Measurements from ENCODE around the gene ANKRD10.

ANKRD10 gene

GRCh38 chr13:110872768-110873638 is 41.9 kb downstream of the ANKRD10 start:
- Histone ChIP-seq H3K4me3 (ENCODE audit: low read depth, low read length) (no peak overlapping the region), H3K79me2 (ENCODE audit: control insufficient read depth, insufficient read depth, low read length, unreplicated experiment) (no peaks in the 10 kb centered on the region), H3K27ac (ENCODE audit: low read depth, low read length) (no peak overlapping the region), H2AFZ (ENCODE audit: low read length, unreplicated experiment) (no peak overlapping the region), H3K36me3 (ENCODE audit: insufficient read depth, low read length) (no peaks in the 10 kb centered on the region), H3K4me1 (ENCODE audit: control insufficient read depth, insufficient read depth, low read length, unreplicated experiment) (peaks cover 28% of the 10 kb centered on the region), H3K27me3 (ENCODE audit: insufficient read depth, low read length) (no peaks in the 10 kb centered on the region)

GRCh38 chr13:110872034-110872767 is 42.7 kb downstream of the ANKRD10 start:
- Histone ChIP-seq H3K4me3 (ENCODE audit: low read depth, low read length) (no peak overlapping the region), H3K27ac (ENCODE audit: low read depth, low read length) (no peak overlapping the region), H3K36me3 (ENCODE audit: insufficient read depth, low read length) (no peaks in the 10 kb centered on the region), H2AFZ (ENCODE audit: low read length, unreplicated experiment) (no peak overlapping the region), H3K79me2 (ENCODE audit: control insufficient read depth, insufficient read depth, low read length, unreplicated experiment) (no peaks in the 10 kb centered on the region), H3K4me1 (ENCODE audit: control insufficient read depth, insufficient read depth, low read length, unreplicated experiment) (peaks cover 28% of the 10 kb centered on the region), H3K27me3 (ENCODE audit: insufficient read depth, low read length) (no peaks in the 10 kb centered on the region)

- Histone ChIP-seq H3K79me2 (ENCODE audit: control insufficient read depth, insufficient read depth, low read length, unreplicated experiment) (no peaks in the 10 kb centered on the region), H2AFZ (ENCODE audit: low read length, unreplicated experiment) (peak overlapping the region; percentile 57), H3K27me3 (ENCODE audit: insufficient read depth, low read length) (no peaks in the 10 kb centered on the region), H3K4me1 (ENCODE audit: control insufficient read depth, insufficient read depth, low read length, unreplicated experiment) (peaks cover 27% of the 10 kb centered on the region), H3K27ac (ENCODE audit: low read depth, low read length) (peak overlapping the region; percentile 85), H3K4me3 (ENCODE audit: low read depth, low read length) (peak overlapping the region; percentile 77), H3K36me3 (ENCODE audit: insufficient read depth, low read length) (no peaks in the 10 kb centered on the region)
Observed at GRCh38 chr13:110869805-110870706, 44.8 kb downstream of the ANKRD10 start.

GRCh38 chr13:110869231-110869804 is 45.6 kb downstream of the ANKRD10 start:
- H3K4me3 ChIP-seq (ENCODE audit: low read depth, low read length), result peak overlapping the region; percentile 77
- H3K79me2 ChIP-seq (ENCODE audit: control insufficient read depth, insufficient read depth, low read length, unreplicated experiment), result no peaks in the 10 kb centered on the region
- no peaks in the 10 kb centered on the region for H3K27me3 ChIP-seq (ENCODE audit: insufficient read depth, low read length)
- no peaks in the 10 kb centered on the region for H3K36me3 ChIP-seq (ENCODE audit: insufficient read depth, low read length)
- peak overlapping the region; percentile 85 for H3K27ac ChIP-seq (ENCODE audit: low read depth, low read length)
- peak overlapping the region; percentile 57 for H2AFZ ChIP-seq (ENCODE audit: low read length, unreplicated experiment)
- peaks cover 23% of the 10 kb centered on the region for H3K4me1 ChIP-seq (ENCODE audit: control insufficient read depth, insufficient read depth, low read length, unreplicated experiment)

GRCh38 chr13:110868720-110869119 is 46.1 kb downstream of the ANKRD10 start:
- Histone ChIP-seq H3K36me3 (ENCODE audit: insufficient read depth, low read length) (no peaks in the 10 kb centered on the region), H3K4me1 (ENCODE audit: control insufficient read depth, insufficient read depth, low read length, unreplicated experiment) (peaks cover 19% of the 10 kb centered on the region), H3K79me2 (ENCODE audit: control insufficient read depth, insufficient read depth, low read length, unreplicated experiment) (no peaks in the 10 kb centered on the region), H2AFZ (ENCODE audit: low read length, unreplicated experiment) (no peak overlapping the region), H3K27ac (ENCODE audit: low read depth, low read length) (no peak overlapping the region), H3K4me3 (ENCODE audit: low read depth, low read length) (peak overlapping the region; percentile 77), H3K27me3 (ENCODE audit: insufficient read depth, low read length) (no peaks in the 10 kb centered on the region)

- no peaks in the 10 kb centered on the region for H3K27me3 ChIP-seq (ENCODE audit: insufficient read depth, low read length)
- no peak overlapping the region for H3K4me3 ChIP-seq (ENCODE audit: low read depth, low read length)
- no peak overlapping the region for H3K27ac ChIP-seq (ENCODE audit: low read depth, low read length)
- H2AFZ ChIP-seq (ENCODE audit: low read length, unreplicated experiment), result no peak overlapping the region
- no peaks in the 10 kb centered on the region for H3K36me3 ChIP-seq (ENCODE audit: insufficient read depth, low read length)
- no peaks in the 10 kb centered on the region for H3K79me2 ChIP-seq (ENCODE audit: control insufficient read depth, insufficient read depth, low read length, unreplicated experiment)
- H3K4me1 ChIP-seq (ENCODE audit: control insufficient read depth, insufficient read depth, low read length, unreplicated experiment), result peaks cover 19% of the 10 kb centered on the region
Observed at GRCh38 chr13:110867380-110867779, 47.5 kb downstream of the ANKRD10 start.

GRCh38 chr13:110866491-110867170 is 48.2 kb downstream of the ANKRD10 start:
- Histone ChIP-seq H3K79me2 (ENCODE audit: control insufficient read depth, insufficient read depth, low read length, unreplicated experiment) (no peaks in the 10 kb centered on the region), H3K27ac (ENCODE audit: low read depth, low read length) (no peak overlapping the region), H3K36me3 (ENCODE audit: insufficient read depth, low read length) (no peaks in the 10 kb centered on the region), H2AFZ (ENCODE audit: low read length, unreplicated experiment) (no peak overlapping the region), H3K4me3 (ENCODE audit: low read depth, low read length) (no peak overlapping the region), H3K4me1 (ENCODE audit: control insufficient read depth, insufficient read depth, low read length, unreplicated experiment) (peaks cover 19% of the 10 kb centered on the region), H3K27me3 (ENCODE audit: insufficient read depth, low read length) (no peaks in the 10 kb centered on the region)

GRCh38 chr13:110863685-110864084 is 51.2 kb downstream of the ANKRD10 start:
- Histone ChIP-seq H3K4me1 (ENCODE audit: control insufficient read depth, insufficient read depth, low read length, unreplicated experiment) (no peaks in the 10 kb centered on the region), H2AFZ (ENCODE audit: low read length, unreplicated experiment) (no peak overlapping the region), H3K4me3 (ENCODE audit: low read depth, low read length) (no peak overlapping the region), H3K27me3 (ENCODE audit: insufficient read depth, low read length) (no peaks in the 10 kb centered on the region), H3K79me2 (ENCODE audit: control insufficient read depth, insufficient read depth, low read length, unreplicated experiment) (no peaks in the 10 kb centered on the region), H3K27ac (ENCODE audit: low read depth, low read length) (no peak overlapping the region), H3K36me3 (ENCODE audit: insufficient read depth, low read length) (no peaks in the 10 kb centered on the region)

GRCh38 chr13:110860983-110861382 is 53.9 kb downstream of the ANKRD10 start:
- H3K79me2 ChIP-seq (ENCODE audit: control insufficient read depth, insufficient read depth, low read length, unreplicated experiment), result no peaks in the 10 kb centered on the region
- no peak overlapping the region for H3K4me3 ChIP-seq (ENCODE audit: low read depth, low read length)
- no peak overlapping the region for H3K27ac ChIP-seq (ENCODE audit: low read depth, low read length)
- H3K36me3 ChIP-seq (ENCODE audit: insufficient read depth, low read length), result no peaks in the 10 kb centered on the region
- H3K27me3 ChIP-seq (ENCODE audit: insufficient read depth, low read length), result no peaks in the 10 kb centered on the region
- no peak overlapping the region for H2AFZ ChIP-seq (ENCODE audit: low read length, unreplicated experiment)
- H3K4me1 ChIP-seq (ENCODE audit: control insufficient read depth, insufficient read depth, low read length, unreplicated experiment), result no peaks in the 10 kb centered on the region
